ENCODE measurements around the gene CELA1. TPM values are rescaled to one million over a fixed set of nuclear protein-coding genes. Genes with fewer than 3 reads are reported as not detected.
A peak's percentile ranks its signal among the peaks of the same experiment; 100 is the strongest.

CELA1 gene
- total RNA-seq, 3 donors from 2014 or later (not counting 1 experiment from before 2014, with no cell fraction given): 0.53 to 0.66 TPM; not detected in 1

DNA sequence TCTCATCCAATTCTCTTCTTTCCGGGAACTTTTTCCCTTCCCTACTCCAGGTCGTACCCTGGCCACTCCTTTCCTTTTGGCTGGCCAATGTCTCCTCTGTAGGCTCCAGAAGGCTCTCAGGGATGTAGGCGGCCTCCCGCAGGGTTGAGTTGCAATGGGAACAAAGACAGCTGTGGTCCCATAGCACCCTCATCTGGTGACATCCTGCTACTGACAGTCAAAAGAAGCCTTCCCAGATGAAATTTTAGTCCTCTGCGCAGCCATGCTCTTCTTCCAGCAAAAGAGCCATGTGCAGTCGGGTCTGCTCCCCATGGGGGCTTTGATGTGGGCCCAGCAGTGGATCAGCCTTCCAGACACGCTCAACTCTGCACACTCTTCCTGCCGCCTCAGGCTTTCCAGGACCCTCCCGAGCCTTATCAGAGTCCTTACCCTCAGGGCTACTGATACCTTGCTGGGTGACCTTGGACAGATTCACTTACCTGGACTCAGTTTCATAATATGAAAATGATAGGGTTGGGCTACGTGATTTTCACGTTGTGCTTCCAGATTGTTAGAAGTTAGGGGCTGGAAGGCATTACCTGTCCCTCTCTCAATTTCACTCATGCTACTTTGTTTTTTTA is 5.5 kb upstream of the CELA1 start:
- H3K27me3 ChIP-seq (ENCODE audit: control insufficient read depth, insufficient read depth, low read length): no peaks in the 10 kb centered on the region
- H3K36me3 ChIP-seq (ENCODE audit: control insufficient read depth, insufficient read depth, low read length): peaks cover 12% of the 10 kb centered on the region
- H3K27ac ChIP-seq (ENCODE audit: low read length): no peak overlapping the region
- WGBS (ENCODE audit: insufficient coverage): 80% methylated on average over 10 of the region's 11 CpGs
- peak overlapping the region in 1 of 2 donors; percentile 51 for H3K27ac Mint-ChIP-seq
- H3K9me3 Mint-ChIP-seq: no peaks in the 10 kb centered on the region
- intact Hi-C loops (cut with micrococcal nuclease): loop anchor here (1.0 kb wide), 1 partner anchor 587 kb away; no protein-coding TSS in a partner anchor
- peak; percentile 77 for TF ChIP-seq CTCF (IDR thresholded peaks at IDR 0.05)
- H3K4me3 ChIP-seq (ENCODE audit: low read length): no peak overlapping the region
- peak; percentile 64 to 89 (median 74) for ATAC-seq
- H3K36me3 Mint-ChIP-seq: no peaks in the 10 kb centered on the region
- H3K4me1 ChIP-seq (ENCODE audit: control insufficient read depth, insufficient read depth, low read length): no peaks in the 10 kb centered on the region
- H3K4me3 Mint-ChIP-seq: no peak overlapping the region
- H3K27me3 Mint-ChIP-seq (ENCODE audit: low read depth in 2 of 2): no peaks in the 10 kb centered on the region
- DNase-seq: peak; percentile 35 to 79
- no peaks in the 10 kb centered on the region for H3K9me3 ChIP-seq (ENCODE audit: control insufficient read depth, insufficient read depth, low read length)
- H3K4me1 Mint-ChIP-seq: peaks cover 0 to 8% of the 10 kb centered on the region in 2 donors

DNA sequence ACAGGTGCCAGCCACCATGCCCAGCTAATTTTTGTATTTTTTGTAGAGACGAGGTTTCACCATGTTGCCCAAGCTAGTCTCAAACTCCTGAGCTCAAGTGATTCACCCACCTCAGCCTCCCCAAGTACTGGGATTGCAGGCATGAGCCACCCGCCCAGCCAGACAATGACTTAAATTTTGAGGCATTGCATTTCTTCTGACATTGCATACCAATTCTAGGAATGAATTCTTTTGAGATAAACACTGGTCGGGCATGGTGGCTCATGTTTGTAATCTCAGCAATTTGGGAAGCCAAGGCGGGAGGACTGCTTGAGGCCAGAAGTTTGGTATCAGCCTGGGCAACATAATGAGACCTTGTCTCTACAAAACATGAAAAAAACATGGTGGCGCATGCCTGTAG is 2.5 kb upstream of the CELA1 start:
- WGBS (ENCODE audit: insufficient coverage): 93% methylated on average over 5 of the region's 5 CpGs
- H3K9me3 ChIP-seq (ENCODE audit: control insufficient read depth, insufficient read depth, low read length): no peaks in the 10 kb centered on the region
- H3K27ac Mint-ChIP-seq: no peak overlapping the region

DNA sequence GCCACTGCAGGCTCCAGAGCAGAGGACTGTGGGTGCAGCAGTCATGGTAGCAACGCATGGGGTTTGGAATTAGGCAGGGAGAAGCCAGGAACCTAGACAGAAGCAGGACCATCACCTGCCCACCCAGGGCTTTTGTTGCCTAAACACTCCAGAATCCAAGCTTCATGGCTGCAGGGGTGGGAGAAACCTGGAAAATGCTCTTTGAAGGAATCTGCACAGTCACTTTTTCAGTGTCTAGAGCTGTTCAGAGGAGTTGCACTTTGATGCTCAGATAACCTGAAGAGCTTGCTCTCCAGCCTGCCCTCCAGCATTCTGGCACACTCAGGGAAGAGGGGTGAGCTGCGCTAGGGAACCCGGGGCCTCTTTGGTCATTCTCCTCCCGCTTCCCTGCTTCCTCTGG is 1.6 kb upstream of the CELA1 start:
- peaks cover 0 to 8% of the 10 kb centered on the region in 2 donors for H3K4me1 Mint-ChIP-seq
- DNase-seq (no peak), ATAC-seq (no peak)
- Histone ChIP-seq H3K36me3 (ENCODE audit: control insufficient read depth, insufficient read depth, low read length) (no peaks in the 10 kb centered on the region), H3K27me3 (ENCODE audit: control insufficient read depth, insufficient read depth, low read length) (no peaks in the 10 kb centered on the region), H3K4me3 (ENCODE audit: low read length) (no peak overlapping the region), H3K9me3 (ENCODE audit: control insufficient read depth, insufficient read depth, low read length) (no peaks in the 10 kb centered on the region), H3K4me1 (ENCODE audit: control insufficient read depth, insufficient read depth, low read length) (no peaks in the 10 kb centered on the region), H3K27ac (ENCODE audit: low read length) (no peak overlapping the region)
- 95% methylated on average over 4 of the region's 4 CpGs for WGBS (ENCODE audit: insufficient coverage)
- H3K27ac Mint-ChIP-seq: no peak overlapping the region
- H3K36me3 Mint-ChIP-seq: no peaks in the 10 kb centered on the region
- no peak overlapping the region for H3K4me3 Mint-ChIP-seq
- intact Hi-C loops (cut with micrococcal nuclease): no loop called here
- H3K27me3 Mint-ChIP-seq (ENCODE audit: low read depth in 2 of 2): no peaks in the 10 kb centered on the region
- no peaks in the 10 kb centered on the region for H3K9me3 Mint-ChIP-seq
- TF ChIP-seq CTCF (IDR thresholded peaks at IDR 0.05): no peak

More for the DNA sequence above, 2.5 kb upstream of the CELA1 start:
- Mint-ChIP-seq H3K36me3 (no peaks in the 10 kb centered on the region), H3K27me3 (ENCODE audit: low read depth in 2 of 2) (no peaks in the 10 kb centered on the region), H3K4me3 (no peak overlapping the region), H3K9me3 (no peaks in the 10 kb centered on the region), H3K4me1 (peaks cover 0 to 8% of the 10 kb centered on the region in 2 donors)
- no peak for TF ChIP-seq CTCF (IDR thresholded peaks at IDR 0.05)
- Histone ChIP-seq H3K36me3 (ENCODE audit: control insufficient read depth, insufficient read depth, low read length) (peaks cover 2% of the 10 kb centered on the region), H3K4me3 (ENCODE audit: low read length) (no peak overlapping the region), H3K27me3 (ENCODE audit: control insufficient read depth, insufficient read depth, low read length) (no peaks in the 10 kb centered on the region), H3K4me1 (ENCODE audit: control insufficient read depth, insufficient read depth, low read length) (no peaks in the 10 kb centered on the region), H3K27ac (ENCODE audit: low read length) (no peak overlapping the region)
- intact Hi-C loops (cut with micrococcal nuclease): no loop called here
- DNase-seq: no peak
- no peak for ATAC-seq

GRCh38 chr12:51345681-51346080 is 798 bp downstream of the CELA1 start:
- no peak overlapping the region for H3K4me3 ChIP-seq (ENCODE audit: low read length)
- Mint-ChIP-seq H3K4me1 (peaks cover 7 to 9% of the 10 kb centered on the region in 2 donors), H3K27ac (no peak overlapping the region), H3K36me3 (no peaks in the 10 kb centered on the region), H3K4me3 (no peak overlapping the region), H3K9me3 (no peaks in the 10 kb centered on the region), H3K27me3 (ENCODE audit: low read depth in 2 of 2) (no peaks in the 10 kb centered on the region)
- no peaks in the 10 kb centered on the region for H3K9me3 ChIP-seq (ENCODE audit: control insufficient read depth, insufficient read depth, low read length)
- no peaks in the 10 kb centered on the region for H3K36me3 ChIP-seq (ENCODE audit: control insufficient read depth, insufficient read depth, low read length)
- intact Hi-C loops (cut with micrococcal nuclease): no loop called here
- ATAC-seq (no peak), DNase-seq (no peak)
- WGBS (ENCODE audit: insufficient coverage): 57% methylated on average over 7 of the region's 7 CpGs
- H3K4me1 ChIP-seq (ENCODE audit: control insufficient read depth, insufficient read depth, low read length): peaks cover 8% of the 10 kb centered on the region
- no peak overlapping the region for H3K27ac ChIP-seq (ENCODE audit: low read length)
- no peak for TF ChIP-seq CTCF (IDR thresholded peaks at IDR 0.05)
- no peaks in the 10 kb centered on the region for H3K27me3 ChIP-seq (ENCODE audit: control insufficient read depth, insufficient read depth, low read length)
